NCI-H2196 treated with DMSO at 0.1 percent for 48 hours (cell line): ENCODE measurements around the gene TMEM203.
A peak's percentile ranks its signal among the peaks of the same experiment; 100 is the strongest.

ENCODE experiments used
- DNase-seq: peaks from one replicate; lab custom pipeline; 2025; ENCODE audit not compliant: unreplicated experiment; lab: John Stamatoyannopoulos, UW

Gene TMEM203

GRCh38 chr9:137219757-137220316, 14.4 kb upstream of the TMEM203 start:
- no peak for DNase-seq

- DNase-seq: peak; percentile 55
These were observed 13.4 kb upstream of the TMEM203 start for GRCh38 chr9:137218754-137219271.

GRCh38 chr9:137218212-137218753, 12.8 kb upstream of the TMEM203 start:
- no peak for DNase-seq

- peak; percentile 84 for DNase-seq
These were observed 12.1 kb upstream of the TMEM203 start for GRCh38 chr9:137217276-137218211.

DNA sequence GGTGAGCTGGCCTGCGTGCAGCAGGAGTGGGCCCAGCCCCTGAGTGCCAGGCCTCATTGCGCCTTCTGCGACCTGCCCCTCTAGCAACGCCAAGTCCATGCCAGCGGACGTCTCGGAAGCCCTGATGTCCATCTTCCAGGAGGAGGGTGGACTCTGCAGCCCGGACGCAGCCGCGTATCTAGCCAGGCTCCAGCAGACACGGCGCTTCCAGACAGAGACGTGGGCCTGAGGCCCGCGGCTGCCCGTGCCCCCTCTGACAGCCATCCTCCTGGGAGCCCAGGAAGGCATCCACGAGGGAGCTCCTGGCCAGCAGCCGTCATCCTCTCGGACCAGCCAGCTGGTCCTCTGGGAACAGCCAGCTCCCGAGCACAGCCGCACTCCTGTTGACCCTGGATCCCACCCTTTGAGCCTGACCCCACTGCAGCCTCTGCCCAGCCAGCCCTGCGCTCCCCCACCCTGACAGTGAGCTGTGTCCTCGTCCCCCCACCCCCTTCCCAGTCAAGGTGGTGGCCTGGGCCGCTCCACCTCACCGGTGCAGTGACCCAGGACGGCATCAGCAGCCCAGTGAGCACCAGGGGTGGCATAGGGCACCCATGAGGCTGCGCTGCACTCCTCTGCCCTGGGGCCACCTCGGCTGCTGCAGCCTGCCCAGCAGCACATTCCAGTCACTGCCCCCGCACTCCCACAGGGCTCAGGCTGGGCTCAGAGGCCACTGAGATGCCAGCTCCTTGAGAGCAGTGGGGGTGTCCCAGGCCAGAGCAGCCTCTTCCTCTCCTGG, 10.9 kb upstream of the TMEM203 start:
- no peak for DNase-seq

GRCh38 chr9:137215196-137215986, 9.9 kb upstream of the TMEM203 start:
- no peak for DNase-seq

DNA sequence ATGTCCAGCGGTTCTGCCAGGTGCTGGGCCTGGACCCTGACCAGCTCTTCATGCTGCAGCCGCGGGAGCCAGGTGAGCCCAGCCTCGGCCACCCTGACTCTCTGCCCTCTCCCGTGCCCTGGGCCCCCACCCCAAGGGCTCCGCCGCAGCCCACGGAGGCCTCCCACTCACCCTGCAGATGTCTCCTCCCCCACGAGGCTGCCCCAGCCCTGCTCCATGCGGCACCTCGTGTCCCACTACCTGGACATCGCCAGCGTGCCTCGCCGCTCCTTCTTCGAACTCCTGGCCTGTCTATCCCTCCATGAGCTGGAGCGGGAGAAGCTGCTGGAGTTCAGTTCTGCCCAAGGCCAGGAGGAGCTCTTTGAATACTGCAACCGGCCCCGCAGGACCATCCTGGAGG, 9.2 kb upstream of the TMEM203 start:
- no peak for DNase-seq

GRCh38 chr9:137213160-137214060, 8.0 kb upstream of the TMEM203 start:
- DNase-seq: no peak

- DNase-seq: no peak
These were observed 7.1 kb upstream of the TMEM203 start for GRCh38 chr9:137212520-137212919.

DNA sequence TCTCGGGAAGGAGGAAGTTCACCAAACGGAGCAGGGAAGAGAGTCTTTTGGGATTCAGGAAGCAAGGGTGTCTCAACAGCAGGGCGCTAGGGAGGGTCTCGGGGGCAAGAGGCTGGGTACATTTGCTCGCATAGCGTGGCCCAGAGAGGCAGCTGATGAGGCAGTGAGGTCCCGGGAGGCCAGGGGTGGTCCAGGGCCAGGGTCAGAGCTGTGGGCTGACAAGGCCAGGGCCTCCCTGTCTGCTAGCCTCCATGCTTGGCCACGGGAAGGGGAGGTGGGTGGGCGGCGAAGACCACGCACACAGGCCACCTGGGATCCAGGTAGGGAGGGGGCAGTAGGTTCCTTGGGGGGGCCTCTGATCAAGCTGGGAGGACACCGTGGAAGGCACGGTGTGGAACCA, 6.1 kb upstream of the TMEM203 start:
- no peak for DNase-seq

DNA sequence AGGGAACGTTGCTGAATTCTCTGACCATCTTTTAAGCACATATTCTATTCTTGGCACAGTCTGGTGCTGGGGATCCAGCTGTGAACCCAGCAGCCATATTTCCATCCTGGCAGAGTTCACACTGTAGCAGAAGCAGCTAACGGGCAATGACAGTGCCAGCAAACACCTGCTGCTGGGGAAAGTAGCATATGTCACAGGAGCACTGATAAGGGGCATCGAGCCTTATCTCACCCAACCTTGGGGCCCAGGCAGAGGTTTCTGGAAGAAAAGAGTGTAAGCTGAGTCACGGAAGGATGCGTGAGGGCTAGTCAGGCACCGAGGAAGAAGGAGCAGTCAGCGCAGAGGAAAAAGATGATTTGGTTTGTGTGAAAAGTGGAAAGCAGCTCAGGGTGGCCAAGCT, 1.2 kb upstream of the TMEM203 start:
- no peak for DNase-seq

- DNase-seq: no peak
These were observed 720 bp downstream of the TMEM203 start for GRCh38 chr9:137204731-137205125.

DNA sequence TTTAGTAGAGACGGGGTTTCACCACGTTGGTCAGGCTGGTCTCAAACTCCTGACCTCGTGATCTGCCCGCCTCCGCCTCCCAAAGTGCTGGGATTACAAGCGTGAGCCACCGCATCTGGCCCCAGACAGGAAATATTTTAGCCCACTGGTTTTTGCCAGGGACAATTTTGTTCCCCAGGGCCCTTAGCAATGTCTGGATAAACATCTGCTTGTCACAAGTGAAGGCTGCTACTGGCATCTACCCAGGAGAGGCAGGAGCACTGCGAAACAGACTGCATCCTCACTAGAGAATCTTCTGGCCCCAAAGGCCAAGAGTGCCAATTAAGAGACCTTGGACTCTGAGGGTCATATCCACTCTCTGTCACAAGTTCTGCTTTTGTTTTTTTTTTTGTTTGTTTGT, 2.5 kb downstream of the TMEM203 start:
- no peak for DNase-seq

GRCh38 chr9:137201205-137201868, 4.1 kb downstream of the TMEM203 start:
- no peak for DNase-seq

- peak; percentile 98 for DNase-seq
These were observed 4.9 kb downstream of the TMEM203 start, which contains the start of gene TPRN for GRCh38 chr9:137200311-137201204. Gene TPRN (minus strand): TSS chr9:137200741. CDS start chr9:137200711, 30 bp downstream.

GRCh38 chr9:137199411-137200121, 5.9 kb downstream of the TMEM203 start:
- DNase-seq: no peak

GRCh38 chr9:137198902-137199283, 6.6 kb downstream of the TMEM203 start:
- no peak for DNase-seq
